DND-41 (cell line): ENCODE data around the gene MYO1B.

Experiments
- ATAC-seq: fragments of 200-7000 bp; cut with Tn5 transposase; 3 replicates; pipeline ENCODE4 v1.9.1; 2021; ENCODE audit warnings: low read depth; ENCODE audit not compliant: insufficient read depth
- DNase-seq: peaks from one replicate; pipeline ENCODE4 v3.0.0-alpha.2; 2020
- H2AFZ ChIP-seq: 2 replicates; pipeline ENCODE4 v1.6.0; 2012; ENCODE audit warnings: low read depth, low read length
- H3K27ac ChIP-seq: 2 replicates; pipeline ENCODE4 v1.5.1; 2012; ENCODE audit warnings: low read length, inconsistent platforms
- H3K27me3 ChIP-seq: fragments of 200-600 bp; sonication (generic); 2 replicates; pipeline ENCODE4 v1.6.0; 2012; ENCODE audit warnings: low read length, mild to moderate bottlenecking, inconsistent platforms; ENCODE audit not compliant: insufficient read depth, poor library complexity
- H3K36me3 ChIP-seq: 2 replicates; pipeline ENCODE4 v1.5.1; 2012; ENCODE audit warnings: low read length, inconsistent platforms; ENCODE audit not compliant: insufficient read depth
- H3K4me1 ChIP-seq: 2 replicates; pipeline ENCODE4 v1.5.1; 2012; ENCODE audit warnings: mild to moderate bottlenecking, low read length; ENCODE audit not compliant: insufficient read depth
- H3K4me2 ChIP-seq: 2 replicates; pipeline ENCODE4 v1.6.0; 2012; ENCODE audit warnings: mild to moderate bottlenecking, moderate library complexity, low read length, inconsistent platforms; ENCODE audit not compliant: insufficient read depth
- H3K4me3 ChIP-seq, 2 experiments: fragments of 200-600 bp in 1 of 2; shearing (Covaris generic) in 1 of 2; 2 replicates each; pipeline ENCODE4 v1.5.1; 2012 to 2016; ENCODE audit warnings: inconsistent platforms in 2 of 2, low read length in 2 of 2, mild to moderate bottlenecking in 2 of 2, low read depth in 1 of 2, moderate library complexity in 1 of 2
- H3K79me2 ChIP-seq: 2 replicates; pipeline ENCODE4 v1.6.0; 2012; ENCODE audit warnings: low read length, inconsistent platforms; ENCODE audit not compliant: insufficient read depth
- H3K9ac ChIP-seq: 2 replicates; pipeline ENCODE4 v1.6.0; 2012; ENCODE audit warnings: low read depth, mild to moderate bottlenecking, inconsistent platforms, low read length, moderate library complexity
- H3K9me3 ChIP-seq: 2 replicates; pipeline ENCODE4 v1.5.1; 2012; ENCODE audit warnings: low read length, moderate library complexity, mild to moderate bottlenecking, inconsistent platforms; ENCODE audit not compliant: insufficient read depth, severe bottlenecking
- H4K20me1 ChIP-seq: 2 replicates; pipeline ENCODE4 v1.6.0; 2012; ENCODE audit warnings: low read length; ENCODE audit not compliant: insufficient read depth
- CTCF ChIP-seq: IDR thresholded peaks from 2 replicates; pipeline ENCODE4 v1.5.1; 2012; ENCODE audit warnings: borderline replicate concordance, low read length, moderate library complexity, mild to moderate bottlenecking; ENCODE audit not compliant: poor library complexity, severe bottlenecking; ENCODE audit errors: extremely low read depth
- EZH2 ChIP-seq: IDR thresholded peaks from 3 replicates; pipeline ENCODE4 v1.6.1; 2012; ENCODE audit warnings: borderline replicate concordance, low read depth, mild to moderate bottlenecking, moderate library complexity, low read length, inconsistent platforms; ENCODE audit not compliant: severe bottlenecking

Gene MYO1B

DNA sequence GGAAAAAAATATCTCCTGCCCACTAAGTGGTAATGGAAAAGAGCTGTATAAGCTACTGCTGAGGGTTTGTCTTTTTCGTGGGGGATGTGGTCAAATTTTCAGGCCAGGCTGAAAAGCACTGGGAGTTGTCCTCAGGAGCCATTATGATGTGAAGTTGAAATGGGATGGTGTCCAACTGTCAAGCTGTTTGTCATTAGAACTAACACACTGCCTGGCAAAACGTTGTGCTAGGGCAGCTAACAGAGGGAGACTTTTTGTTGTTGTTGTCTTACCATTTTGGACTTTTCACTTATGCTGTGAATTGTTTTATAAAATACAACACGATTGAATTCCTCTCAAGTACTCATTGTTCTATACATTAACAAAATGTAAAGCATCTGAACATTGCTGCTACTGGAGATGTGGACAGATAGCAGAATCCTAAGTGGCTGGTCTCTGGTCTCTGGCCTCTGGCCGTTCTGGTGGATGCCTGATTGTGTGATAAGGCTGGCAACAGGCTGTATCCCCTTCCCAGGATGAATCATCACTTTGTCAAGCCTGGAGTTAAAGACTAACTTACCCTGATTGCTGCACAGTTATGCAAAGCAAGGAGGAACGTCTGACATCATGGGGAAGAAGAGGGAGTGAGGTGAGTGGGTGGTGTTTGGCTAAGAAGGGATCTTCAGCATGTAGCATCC lies 2.3 kb downstream of the MYO1B start:
- no peak overlapping the region for H3K4me2 ChIP-seq
- no peak for DNase-seq
- no peak overlapping the region for H3K9ac ChIP-seq
- H3K79me2 ChIP-seq = peaks cover 3% of the 10 kb centered on the region; the same call in 1 of the 2 replicates
- TF ChIP-seq EZH2 = no peak
- H2AFZ ChIP-seq = no peak overlapping the region
- H3K9me3 ChIP-seq = no peaks in the 10 kb centered on the region
- H3K27ac ChIP-seq = no peak overlapping the region
- no peaks in the 10 kb centered on the region for H3K27me3 ChIP-seq
- ATAC-seq = no peak
- no peaks in the 10 kb centered on the region; the same call in 1 of the 2 replicates for H3K36me3 ChIP-seq
- peaks cover 11% of the 10 kb centered on the region; the same call in 1 of the 2 replicates for H4K20me1 ChIP-seq
- H3K4me1 ChIP-seq = peaks cover 25% of the 10 kb centered on the region
- H3K4me3 ChIP-seq = no peak overlapping the region

- no peak for ATAC-seq
- TF ChIP-seq EZH2 = no peak
- H3K27me3 ChIP-seq = no peaks in the 10 kb centered on the region
- no peak overlapping the region for H3K27ac ChIP-seq
- H3K36me3 ChIP-seq = no peaks in the 10 kb centered on the region; the same call in 1 of the 2 replicates
- peaks cover 3% of the 10 kb centered on the region; the same call in 1 of the 2 replicates for H3K79me2 ChIP-seq
- no peak overlapping the region for H3K4me3 ChIP-seq
- H3K4me1 ChIP-seq = peaks cover 25% of the 10 kb centered on the region
- H3K4me2 ChIP-seq = no peak overlapping the region
- H2AFZ ChIP-seq = no peak overlapping the region
- no peaks in the 10 kb centered on the region for H3K9me3 ChIP-seq
- DNase-seq = no peak
- peaks cover 11% of the 10 kb centered on the region; the same call in 1 of the 2 replicates for H4K20me1 ChIP-seq
- H3K9ac ChIP-seq = no peak overlapping the region
Measured at GRCh38 chr2:191249156-191249813, 4.1 kb downstream of the MYO1B start.

GRCh38 chr2:191250400-191250799 lies 5.2 kb downstream of the MYO1B start:
- no peak for TF ChIP-seq CTCF
- no peak overlapping the region for H3K4me2 ChIP-seq
- H3K36me3 ChIP-seq = no peaks in the 10 kb centered on the region; the same call in 1 of the 2 replicates
- no peaks in the 10 kb centered on the region for H3K27me3 ChIP-seq
- peaks cover 11% of the 10 kb centered on the region; the same call in 1 of the 2 replicates for H4K20me1 ChIP-seq
- ATAC-seq (no peak), DNase-seq (no peak)
- H3K4me3 ChIP-seq = no peak overlapping the region
- no peak overlapping the region for H3K9ac ChIP-seq
- H3K79me2 ChIP-seq = peaks cover 5% of the 10 kb centered on the region; the same call in 1 of the 2 replicates
- peaks cover 17% of the 10 kb centered on the region for H3K4me1 ChIP-seq
- no peak overlapping the region for H2AFZ ChIP-seq
- no peak overlapping the region for H3K27ac ChIP-seq
- no peaks in the 10 kb centered on the region for H3K9me3 ChIP-seq

- peaks cover 12% of the 10 kb centered on the region for H3K4me1 ChIP-seq
Measured at GRCh38 chr2:191250986-191251385, 5.8 kb downstream of the MYO1B start.

More at GRCh38 chr2:191250986-191251385, 5.8 kb downstream of the MYO1B start:
- no peak for ATAC-seq
- Histone ChIP-seq H3K9ac (no peak overlapping the region), H3K27ac (no peak overlapping the region), H3K79me2 (peaks cover 5% of the 10 kb centered on the region; the same call in 1 of the 2 replicates), H3K4me3 (no peak overlapping the region), H3K36me3 (no peaks in the 10 kb centered on the region), H3K9me3 (no peaks in the 10 kb centered on the region), H3K4me2 (no peak overlapping the region), H3K27me3 (no peaks in the 10 kb centered on the region), H4K20me1 (peaks cover 11% of the 10 kb centered on the region; the same call in 1 of the 2 replicates), H2AFZ (no peak overlapping the region)
- no peak for TF ChIP-seq EZH2
- TF ChIP-seq CTCF = no peak
- no peak for DNase-seq
